DMS153 (cell line): ENCODE measurements around the gene BANP.
"Not testable (repeated sequence)": the region's sequence is repeated elsewhere in the genome, so short reads cannot be mapped to it uniquely, and the experiment has no call there.

Source experiments
- DNase-seq: peaks from one replicate; lab custom pipeline; 2025; lab: John Stamatoyannopoulos, UW

Gene BANP

DNA sequence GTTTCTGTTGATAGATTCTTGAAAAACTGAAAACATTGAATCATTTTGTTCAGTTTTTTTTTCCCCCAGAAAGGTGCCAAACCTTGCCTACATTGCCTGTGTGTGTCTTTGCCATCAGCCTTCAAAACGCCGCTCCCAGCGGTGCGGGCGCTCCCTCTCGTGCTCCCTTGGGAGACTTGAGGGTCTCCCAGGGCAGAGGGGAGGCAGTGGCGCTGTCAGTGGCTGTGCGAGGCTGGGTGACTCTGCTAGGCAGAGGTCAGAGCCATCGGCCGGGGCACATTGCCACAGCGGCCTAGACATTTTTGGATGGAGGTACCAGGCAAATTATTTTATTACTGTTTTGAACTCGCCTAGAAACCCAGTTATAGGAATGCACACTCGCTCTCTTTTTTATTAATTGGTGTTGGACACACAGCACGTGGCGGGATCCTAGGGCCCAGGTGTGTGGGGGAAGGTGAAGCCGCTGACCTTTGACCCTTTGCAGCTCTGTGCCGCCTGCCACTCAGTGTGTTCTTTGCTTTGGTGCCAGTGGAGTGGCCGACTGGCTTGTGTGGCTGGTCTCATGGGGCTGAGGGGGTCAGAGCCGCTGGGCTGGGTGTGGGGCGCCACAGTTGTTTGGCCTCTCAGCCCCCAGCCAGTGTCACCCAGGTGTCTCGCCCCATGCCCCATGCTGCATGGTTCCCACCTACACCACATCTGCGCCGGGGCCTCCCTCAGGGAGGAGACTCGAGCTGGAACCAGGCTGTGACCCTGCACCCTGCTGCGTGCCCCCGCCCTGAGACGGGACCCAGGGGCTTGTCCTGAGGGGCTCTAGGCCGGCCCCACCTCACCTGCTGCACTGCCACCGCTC is 115.7 kb downstream of the BANP start:
- DNase-seq, result no peak

DNA sequence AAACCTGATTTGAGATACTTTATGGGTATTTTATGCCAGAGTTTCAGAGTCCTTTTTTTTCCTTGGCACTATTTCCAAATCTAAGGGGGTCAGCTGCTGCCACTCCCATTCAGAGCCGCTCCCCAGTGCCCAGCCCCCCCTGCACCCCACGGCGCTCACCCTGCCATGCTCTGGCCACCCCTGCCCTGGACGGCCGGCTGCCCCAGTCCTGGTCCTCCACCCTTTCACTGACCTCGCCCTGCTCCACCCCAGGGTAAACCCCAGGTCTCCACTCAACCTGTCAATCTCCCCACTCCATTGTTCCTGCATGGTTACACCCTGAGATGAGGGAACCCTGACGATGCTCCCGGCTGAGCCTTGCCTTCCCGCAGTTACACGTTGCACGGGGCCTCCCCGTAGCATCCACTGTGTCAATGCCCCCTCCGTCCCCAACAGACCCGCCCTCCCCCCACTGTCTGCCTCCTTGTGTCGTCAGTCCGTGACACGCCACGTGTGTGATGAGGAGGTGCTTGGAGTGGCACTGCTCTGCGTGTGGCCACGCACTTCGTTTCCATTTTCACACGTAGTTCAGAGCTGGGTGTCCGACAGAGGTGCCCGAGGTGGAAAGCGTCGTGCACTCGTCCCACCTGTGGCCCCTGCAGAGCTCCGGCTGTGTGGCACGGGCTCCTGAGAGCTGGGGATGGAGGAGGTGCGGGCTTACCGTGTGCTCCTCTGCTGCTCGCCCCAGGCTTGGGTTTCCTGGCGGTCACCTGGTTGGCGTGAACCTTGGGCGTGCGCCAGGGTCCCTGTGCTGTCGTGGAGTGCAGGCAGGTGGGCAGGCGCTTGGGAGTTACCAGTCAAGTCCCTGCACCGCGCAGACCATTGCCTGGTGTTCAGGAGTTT is 116.5 kb downstream of the BANP start:
- DNase-seq, result no peak

DNA sequence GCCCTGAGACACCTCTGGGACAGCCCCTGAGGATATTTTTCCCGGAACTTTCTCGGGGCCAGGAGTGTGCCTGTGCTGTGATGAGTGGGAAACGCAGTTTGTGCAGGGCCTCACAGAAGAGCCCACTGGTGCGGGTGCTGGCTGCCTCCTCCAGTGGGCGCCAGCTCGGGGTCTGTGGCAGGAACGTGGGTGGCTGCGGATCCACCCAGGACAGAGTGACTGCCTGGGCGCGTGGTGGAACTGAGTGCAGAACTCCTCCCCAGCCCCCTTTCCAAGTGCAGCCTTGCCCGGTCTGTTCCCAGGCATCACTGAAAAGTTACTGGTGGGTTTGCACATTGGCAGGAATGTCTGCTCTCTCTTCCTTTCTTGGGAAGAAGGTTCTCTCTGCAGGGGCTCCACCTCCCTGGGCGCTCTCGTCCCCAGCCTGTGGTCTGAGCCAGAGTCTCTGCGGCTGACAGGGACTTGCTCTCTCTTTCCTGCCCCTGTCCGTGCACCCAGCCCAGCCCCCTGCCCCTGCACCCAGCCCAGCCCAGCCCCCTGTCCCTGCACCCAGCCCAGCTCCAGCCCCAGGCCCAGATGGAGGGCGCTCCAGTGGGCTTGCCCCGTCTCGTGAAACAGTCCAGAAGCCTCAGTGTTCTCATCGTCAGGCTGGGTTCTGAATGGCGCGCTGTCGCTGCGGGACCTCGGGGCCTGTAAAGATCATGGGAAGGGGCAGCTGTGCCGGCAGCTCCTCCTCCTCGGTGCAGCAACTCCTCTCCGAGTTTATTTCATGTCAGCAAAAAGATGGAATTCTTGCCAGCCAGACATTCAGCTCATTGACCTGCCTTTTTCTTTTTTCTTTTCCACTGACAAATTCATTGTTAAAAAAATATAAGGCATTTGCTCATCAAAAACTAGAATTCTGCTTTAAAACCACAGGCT is 117.5 kb downstream of the BANP start:
- no peak for DNase-seq

DNA sequence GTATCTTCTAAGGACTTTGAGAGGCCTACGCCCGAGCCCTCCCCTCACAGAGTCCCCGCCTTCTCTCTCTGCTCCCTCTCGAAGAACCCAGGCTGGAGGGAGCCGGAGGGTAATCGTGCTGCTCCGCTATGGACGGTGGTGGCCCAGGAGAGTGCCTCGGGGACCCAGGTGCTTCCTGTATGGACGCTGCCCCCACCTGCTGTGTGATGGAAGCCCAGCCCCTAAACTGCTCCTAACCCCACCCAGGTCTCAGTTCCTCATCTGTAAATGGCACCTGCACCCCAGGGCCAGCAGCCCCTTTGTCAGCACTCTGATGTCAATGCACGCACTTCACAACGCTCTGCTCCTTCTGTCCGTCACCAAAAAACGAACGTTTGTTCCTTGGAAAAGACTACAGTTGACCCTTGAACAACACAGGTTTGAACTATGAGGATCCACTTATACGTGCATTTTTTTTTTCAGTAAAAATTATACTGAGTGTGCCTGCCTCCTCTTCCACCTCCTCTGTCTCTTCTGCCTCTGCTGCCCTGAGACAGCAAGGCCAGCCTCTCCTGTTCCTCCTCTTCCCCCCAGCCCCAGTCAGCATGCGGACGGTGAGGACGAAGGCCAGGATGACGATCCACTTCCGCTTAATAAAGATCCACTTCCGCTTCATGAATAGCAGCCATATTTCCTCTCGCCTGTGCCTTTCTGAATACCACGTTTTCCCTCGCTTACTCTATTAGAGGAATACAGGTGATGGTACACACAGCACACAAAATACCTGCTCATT is 118.3 kb downstream of the BANP start:
- DNase-seq, result no peak

DNA sequence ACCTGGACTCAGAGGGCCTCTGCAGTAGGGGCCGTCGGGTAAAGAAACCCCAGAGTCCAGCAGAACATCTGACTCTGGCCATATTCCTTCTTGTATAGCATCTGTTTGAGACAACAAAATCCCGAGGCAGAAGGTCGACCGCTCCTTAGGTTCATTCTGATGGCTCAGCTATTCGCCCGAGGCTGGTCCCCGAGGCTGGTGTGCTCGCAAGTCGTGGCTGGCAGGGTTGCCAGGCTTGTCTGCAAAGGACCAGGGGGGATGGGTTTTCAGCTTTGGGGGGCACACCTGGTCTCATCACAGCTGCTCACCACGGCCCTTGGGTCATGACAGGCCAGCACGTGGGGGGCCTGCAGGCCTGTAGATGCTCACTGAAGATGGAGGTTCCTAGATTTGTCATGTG is 119.1 kb downstream of the BANP start:
- no peak for DNase-seq

DNA sequence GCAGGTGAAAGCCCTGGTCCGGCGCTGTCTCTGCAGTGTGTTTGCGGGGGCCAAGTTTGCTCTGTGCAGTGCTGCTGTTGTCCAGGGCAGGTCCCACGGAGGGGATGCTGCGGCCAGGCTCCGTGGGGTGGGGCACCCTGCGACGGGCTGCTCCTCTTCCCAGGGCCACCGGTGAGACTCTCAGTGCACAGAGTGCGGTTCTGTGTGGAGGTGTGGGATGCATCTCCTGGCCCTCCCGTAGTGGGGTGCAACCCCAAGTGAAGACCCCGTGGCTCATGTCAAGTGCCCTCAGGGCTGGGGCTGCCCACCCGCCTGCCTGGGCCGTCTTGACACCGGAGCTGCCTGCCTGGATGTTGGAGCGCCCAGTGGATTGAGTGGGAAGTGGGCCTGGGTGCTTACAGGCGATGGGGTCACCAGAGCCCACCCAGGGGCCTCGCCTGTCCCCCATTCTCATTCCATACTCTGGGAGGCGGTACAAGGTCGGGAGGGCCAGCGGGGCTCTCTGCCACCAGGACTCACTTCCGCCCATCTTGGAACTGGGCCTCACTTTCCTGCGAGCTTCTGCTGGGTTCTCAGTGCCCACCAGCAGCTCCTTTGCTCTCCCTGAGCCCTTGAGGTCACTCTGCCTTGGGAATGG is 119.9 kb downstream of the BANP start:
- no peak for DNase-seq

DNA sequence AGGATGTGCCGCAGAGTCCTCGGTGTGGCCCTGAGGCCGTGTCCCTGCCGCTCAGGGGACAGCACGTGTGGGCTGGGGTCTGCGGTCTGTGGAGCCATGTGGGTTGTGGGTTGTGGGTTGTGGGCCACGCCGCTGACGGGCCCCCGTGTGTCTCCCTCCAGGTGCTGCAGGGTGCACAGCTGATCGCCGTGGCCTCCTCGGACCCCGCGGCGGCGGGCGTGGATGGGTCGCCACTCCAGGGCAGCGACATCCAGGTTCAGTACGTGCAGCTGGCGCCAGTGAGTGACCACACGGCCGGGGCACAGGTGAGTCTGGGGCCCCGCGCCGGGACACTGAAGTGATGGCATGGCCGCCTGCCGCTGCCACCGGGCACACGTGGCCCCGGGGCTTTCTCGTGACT is 120.7 kb downstream of the BANP start:
- no peak for DNase-seq

DNA sequence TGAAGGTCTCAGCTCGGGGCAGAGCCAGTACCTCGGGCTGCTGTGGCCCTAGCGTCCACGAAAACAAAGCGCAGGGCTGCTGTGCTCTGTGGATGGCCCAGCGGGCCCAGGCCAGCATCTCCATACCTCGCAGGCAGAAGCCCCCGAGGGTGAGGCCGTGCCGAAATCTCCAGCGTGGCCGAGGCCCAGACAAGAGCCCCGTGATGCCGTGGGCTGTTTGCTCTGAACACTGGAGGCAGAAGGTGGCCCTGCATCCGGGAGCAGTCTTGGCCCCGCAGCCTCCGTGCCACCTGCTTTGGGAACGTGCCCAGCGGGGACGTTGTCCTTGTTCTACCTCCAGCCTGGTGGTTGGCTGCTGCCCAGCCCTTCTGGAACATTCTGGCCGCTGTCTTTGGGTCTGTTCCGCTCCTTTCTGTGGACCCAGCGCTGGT is 121.4 kb downstream of the BANP start:
- DNase-seq, result no peak

DNA sequence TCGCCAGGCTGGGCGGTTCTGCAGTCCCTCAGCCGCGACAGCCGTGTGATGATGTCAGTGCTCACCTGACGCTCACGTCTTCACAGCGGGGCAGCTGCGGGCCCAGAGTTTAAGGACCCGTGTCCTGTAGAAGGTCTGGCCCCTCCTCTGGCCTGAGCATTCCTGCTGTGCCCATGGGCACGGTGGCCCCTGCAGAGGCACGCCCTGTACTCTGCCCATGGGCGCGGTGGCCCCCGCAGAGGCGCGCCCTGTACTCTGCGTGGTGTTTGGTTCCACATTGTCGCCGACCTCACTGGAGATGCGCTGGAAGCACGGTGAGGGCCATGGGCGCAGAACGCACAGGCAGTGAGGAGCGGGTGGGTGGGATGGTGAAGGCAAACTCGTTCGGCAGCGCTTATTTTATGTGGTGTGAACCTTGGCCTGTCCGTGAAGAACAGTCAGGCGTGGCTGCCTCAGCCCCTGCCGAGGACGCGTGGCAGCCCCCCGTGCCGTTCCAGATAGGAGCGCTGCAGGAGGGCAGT is 122.0 kb downstream of the BANP start:
- no peak for DNase-seq

DNA sequence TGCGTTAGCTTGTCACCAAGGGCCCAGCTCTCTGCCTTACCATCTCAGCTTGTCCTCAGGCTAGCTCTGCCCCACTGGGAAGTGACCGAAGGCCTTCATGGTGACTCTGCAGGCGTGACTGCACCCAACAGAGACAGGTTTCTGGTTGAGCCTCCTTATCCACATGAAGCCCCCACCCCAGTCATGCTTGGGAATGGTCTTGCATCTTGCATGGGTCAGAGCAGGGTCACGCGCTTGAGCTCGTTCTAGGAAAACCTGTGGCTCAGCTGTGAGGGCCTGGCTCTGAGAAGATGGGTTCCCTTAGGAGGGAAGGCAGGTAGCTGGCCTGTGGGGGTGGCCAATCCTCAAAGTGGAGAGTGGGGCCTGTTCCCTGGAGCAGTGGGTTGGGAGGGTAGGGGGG is 122.8 kb downstream of the BANP start:
- no peak for DNase-seq

DNA sequence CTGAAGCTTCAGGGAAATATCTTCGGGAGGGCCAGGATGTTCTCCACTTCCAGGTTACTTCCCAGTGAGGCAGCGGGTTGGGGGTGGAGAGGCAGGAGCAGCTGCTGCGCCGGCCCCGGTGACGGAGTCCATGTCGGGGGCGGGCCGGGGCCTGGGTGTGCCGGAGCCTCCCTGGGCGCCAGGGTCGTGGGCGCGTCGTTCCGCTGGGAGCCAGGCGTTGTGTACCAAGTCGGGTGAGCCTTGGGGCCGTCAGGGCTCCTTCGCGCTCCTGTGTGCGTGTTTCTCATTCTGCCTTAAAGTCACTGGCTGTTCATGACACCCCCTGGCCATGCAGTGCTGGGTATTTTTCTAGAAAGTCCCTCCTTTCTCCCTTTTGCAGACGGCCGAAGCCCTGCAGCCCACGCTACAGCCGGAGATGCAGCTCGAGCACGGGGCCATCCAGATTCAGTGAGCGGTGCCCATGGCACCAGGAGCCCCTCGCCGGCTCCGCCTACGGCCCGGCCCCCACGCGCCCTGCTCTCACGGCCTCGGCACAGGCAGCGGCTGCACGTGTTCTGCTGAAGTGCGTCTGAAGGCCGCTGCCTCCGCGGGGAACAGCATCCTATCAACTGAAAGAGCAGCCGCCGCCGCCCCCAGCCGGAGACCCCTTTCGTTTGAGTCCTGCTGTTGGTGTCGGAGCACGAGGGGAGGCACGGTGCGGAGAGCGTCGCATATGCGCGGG is 125.1 kb downstream of the BANP start:
- DNase-seq, result no peak

DNA sequence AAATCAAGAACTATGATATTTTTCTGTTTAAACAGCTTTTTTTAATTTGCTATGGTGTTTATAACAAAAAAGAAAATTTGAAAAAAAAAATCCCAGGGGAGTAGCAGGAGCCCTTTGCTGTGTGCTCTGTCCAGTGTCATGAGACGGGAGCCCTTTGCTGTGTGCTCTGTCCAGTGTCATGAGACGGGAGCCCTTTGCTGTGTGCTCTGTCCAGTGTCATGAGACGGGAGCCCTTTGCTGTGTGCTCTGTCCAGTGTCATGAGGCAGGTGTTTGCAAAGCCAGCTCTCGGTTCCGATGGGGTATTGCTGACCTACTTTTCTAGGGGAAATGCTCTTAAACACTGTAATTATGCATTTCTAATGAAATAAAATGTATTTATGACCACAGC is 125.7 kb downstream of the BANP start:
- DNase-seq, result not testable (repeated sequence)

DNA sequence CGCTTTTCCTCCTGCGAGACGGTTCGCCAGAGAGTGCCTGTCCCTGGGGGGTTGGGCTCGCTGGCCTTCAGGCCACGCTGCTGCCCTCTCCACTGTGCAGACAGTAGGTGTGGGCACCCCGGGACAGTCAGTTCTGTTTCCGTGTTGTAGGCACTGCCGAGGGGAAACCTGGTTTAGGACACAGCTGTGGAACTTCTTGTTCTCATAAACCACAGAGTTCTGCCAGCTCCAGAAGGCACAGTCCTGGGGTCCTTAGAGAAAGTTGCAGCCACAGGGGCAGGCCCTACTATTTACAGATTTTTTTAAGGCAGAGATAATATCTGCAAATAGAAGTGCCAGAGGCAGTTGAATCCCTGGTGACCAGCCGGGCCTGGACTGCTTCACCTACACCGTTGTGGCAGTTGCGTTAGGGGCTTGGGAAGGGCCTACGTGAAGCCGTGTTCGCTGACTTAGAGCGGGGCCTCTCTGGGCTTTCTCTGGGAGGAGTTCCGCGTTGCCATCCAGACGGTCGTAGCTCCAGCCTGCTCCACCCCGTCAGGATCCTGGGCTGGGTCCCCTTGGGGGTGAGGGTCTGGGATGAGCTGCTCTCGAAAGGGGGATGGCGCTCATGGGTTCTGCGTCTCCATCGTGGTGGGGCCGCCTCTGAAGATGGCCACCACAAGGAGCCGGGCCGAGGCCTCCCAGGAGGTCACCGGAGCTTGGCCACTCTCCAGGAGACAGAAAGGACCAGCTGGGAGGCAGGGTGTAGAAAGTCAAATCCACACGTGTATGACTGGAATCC is 126.3 kb downstream of the BANP start:
- no peak for DNase-seq

DNA sequence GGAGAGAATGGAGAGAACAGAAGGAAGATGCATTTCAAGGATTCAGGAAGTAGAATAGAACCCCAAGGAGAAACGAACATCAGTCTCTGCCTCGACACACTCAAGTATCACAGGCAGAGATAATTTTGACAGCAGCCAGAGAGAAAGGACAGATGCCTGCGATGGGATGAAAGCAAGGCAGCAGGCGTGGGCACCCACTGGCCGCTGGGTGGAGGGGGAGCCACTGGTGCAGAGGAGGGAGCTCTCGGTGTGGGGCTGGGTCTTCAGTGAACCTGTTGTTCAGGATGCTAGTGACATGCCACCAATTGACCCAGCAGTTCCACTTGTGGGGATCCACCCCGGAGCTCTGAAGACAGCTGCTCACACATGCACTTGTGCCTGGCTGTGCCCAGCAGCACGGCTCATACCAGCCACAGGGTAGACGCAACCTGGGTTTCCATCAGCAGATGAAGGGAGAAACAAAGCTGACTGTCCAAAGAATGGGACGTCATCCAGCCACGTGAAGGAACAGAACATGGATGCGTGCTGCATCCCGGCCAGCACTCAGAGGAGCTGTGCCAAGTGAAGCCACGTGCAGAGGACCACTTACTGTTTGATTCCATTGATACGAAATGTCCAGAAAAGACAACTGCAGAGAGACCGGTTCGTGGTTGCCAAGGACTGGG is 127.0 kb downstream of the BANP start:
- DNase-seq, result no peak

DNA sequence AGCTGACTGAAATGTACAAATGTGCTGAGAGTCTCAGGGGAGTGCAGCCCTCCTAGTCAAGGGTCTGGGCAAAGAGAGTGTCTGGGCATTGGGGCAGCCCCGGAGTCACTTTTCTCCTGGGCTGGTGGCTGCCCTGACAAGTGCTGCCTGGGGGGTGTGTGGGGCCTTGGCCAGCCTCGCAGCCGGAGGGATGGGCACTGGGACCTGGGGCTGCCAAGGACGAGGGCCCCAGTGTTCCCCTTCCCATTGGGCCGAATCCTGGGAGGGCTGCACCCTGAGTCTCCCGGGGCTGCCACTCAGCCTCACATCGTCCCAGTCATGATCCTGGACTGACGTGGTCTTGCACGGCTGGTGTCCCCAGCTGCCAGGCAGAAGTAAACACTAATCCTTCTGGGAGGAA is 132.3 kb downstream of the BANP start:
- DNase-seq, result no peak

DNA sequence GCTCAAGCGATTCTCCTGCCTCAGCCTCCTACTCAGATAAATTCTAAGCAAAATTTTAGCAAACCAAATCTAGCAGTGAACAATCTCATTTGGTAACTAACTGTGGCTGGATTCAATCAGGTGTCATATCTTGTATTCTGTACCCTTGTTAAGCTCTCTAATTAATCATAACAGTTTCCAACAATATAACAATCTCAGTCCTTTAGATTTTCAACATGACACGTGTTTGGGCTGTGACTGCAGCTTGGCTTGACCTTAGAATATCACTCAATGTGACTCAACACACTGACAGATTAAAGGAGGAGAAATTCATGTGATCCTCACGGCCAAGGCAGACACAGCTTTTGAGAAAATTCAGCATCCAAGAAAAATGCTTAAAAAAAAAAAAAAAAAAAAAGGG is 133.6 kb downstream of the BANP start:
- DNase-seq, result no peak

DNA sequence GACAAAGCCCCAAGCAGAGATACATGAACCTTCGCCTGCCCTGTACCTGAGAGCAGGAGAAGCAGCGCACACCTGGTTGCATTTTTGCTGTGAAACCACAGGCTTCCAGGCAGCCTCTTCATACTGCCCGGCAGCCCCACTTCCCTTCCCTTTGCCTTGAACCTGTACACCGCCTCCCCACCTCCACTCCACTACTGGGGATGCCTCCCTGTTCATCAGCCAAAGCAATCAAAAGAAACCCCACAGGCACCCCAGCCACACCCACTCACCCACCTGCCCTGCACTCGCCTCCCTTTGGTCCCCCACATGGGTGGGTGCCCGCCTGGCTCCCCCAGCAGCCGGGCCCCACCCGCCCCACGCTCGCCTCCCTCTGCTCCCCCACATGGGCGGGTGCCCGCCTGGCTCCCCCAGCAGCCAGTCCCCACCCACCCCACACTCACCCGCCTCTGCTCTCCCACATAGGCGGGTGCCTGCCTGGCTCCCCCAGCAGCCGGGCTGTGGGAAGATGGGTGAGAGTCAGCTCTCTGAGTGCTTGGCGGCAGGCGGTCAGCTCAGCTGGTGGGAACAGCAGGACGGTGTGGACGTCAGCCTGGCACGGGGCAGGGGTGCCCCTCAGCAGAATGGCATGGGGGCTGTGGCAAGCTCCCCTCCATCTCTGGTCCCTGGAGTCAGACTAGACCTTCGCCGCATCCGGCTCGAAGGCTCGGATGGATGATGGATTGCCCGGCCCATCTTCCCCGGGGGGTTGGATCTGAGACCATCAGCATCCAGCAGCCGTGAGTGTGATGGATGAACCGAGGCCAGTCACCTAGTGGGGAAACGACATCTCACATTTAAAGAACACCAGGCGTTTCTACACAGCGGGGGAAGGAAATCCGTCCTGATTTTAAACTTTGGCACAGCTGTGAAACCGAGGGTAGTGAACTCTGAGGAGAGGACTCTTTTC is 135.6 kb downstream of the BANP start:
- no peak for DNase-seq

DNA sequence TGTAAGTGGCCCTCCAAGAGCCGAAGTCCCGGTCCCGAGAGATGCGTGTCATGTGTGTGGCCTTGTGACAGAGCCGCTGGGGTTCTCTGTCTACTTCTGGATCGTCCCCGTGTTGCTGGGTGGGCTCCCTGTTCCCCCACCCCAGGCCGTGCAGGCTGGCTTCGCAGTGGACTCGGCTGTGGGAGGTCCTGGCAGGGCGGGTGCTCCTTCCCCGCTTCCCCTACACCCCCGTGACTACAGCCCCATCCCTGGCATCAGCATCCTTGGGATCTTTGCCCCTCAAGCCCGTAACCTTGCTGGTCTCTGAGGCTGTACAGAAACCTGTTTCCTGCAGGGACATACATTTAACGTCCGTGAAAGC is 136.3 kb downstream of the BANP start:
- DNase-seq, result no peak
